Occipital lobe (tissue), 2 donors: Measurements from ENCODE around the gene MUC5AC. TPM values are rescaled to one million over a fixed set of nuclear protein-coding genes. Genes with fewer than 3 reads are reported as not detected.
"Not testable (repeated sequence)": the region's sequence is repeated elsewhere in the genome, so short reads cannot be mapped to it uniquely, and the experiment has no call there.

Experiments used
- DNase-seq: peaks from one replicate; lab custom pipeline; 2025; lab: John Stamatoyannopoulos, UW
- total RNA-seq: library from RNA; depleted of rRNA; stranded (reverse); fragments of >200 nt; gene quantifications from one replicate; pipeline ENCODE4 v1.2.3, GENCODE V29; 2014

Gene MUC5AC
- total RNA-seq, 1 donor from 2014 or later, result not detected

GRCh38 chr11:1162491-1163311 lies 4.9 kb downstream of the MUC5AC start:
- DNase-seq, result no peak

- DNase-seq, result no peak
These were observed 5.7 kb downstream of the MUC5AC start for GRCh38 chr11:1163321-1163910.

GRCh38 chr11:1163911-1164735 lies 6.4 kb downstream of the MUC5AC start:
- DNase-seq, result no peak

GRCh38 chr11:1164779-1165255 lies 7.1 kb downstream of the MUC5AC start:
- DNase-seq, result not testable (repeated sequence)

- no peak for DNase-seq
These were observed 7.7 kb downstream of the MUC5AC start for GRCh38 chr11:1165256-1166041.

- no peak for DNase-seq
These were observed 9.5 kb downstream of the MUC5AC start for GRCh38 chr11:1167256-1167655.

- DNase-seq, result no peak
These were observed 10.0 kb downstream of the MUC5AC start for GRCh38 chr11:1167751-1168231.

GRCh38 chr11:1168256-1168655 lies 10.5 kb downstream of the MUC5AC start:
- no peak for DNase-seq

- no peak for DNase-seq
These were observed 11.0 kb downstream of the MUC5AC start for GRCh38 chr11:1168721-1169161.

GRCh38 chr11:1171223-1171984 lies 13.7 kb downstream of the MUC5AC start:
- DNase-seq, result no peak

GRCh38 chr11:1171985-1172728 lies 14.4 kb downstream of the MUC5AC start:
- DNase-seq, result no peak

- no peak for DNase-seq
These were observed 15.0 kb downstream of the MUC5AC start for GRCh38 chr11:1172729-1173117.

GRCh38 chr11:1173396-1173795 lies 15.6 kb downstream of the MUC5AC start:
- not testable (repeated sequence) for DNase-seq

GRCh38 chr11:1174441-1175370 lies 17.0 kb downstream of the MUC5AC start:
- no peak for DNase-seq

- DNase-seq, result no peak
These were observed 17.9 kb downstream of the MUC5AC start for GRCh38 chr11:1175461-1176223.

- no peak for DNase-seq
These were observed 18.7 kb downstream of the MUC5AC start for GRCh38 chr11:1176224-1177019.
